ENCODE data around the gene BACH2. TPM values are rescaled to one million over a fixed set of nuclear protein-coding genes. Genes with fewer than 3 reads are reported as not detected.

Gene BACH2
- total RNA-seq, 1 donor, result 3.6 TPM

DNA sequence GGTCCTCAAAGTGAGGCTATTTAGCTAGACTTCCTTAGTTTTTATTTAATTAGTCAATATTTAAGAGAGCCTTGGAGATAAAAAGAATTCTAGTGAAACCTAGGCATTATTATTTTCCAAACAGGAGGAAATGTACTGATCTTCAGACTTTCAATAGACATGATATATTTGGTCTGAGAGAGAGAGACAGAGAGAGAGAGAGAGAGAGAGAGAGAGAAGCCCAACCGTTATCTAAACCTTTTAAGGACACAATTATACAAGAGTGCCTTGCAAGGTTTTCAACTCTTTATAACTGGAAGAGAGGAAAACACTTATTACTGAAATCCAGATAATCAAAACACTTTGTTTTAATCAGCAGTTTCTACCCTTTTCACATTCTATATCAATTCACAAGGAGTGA, 64.8 kb downstream of the BACH2 start:
- DNase-seq (ENCODE audit: insufficient read length, low spot score, missing footprints), result no peak
- Histone ChIP-seq H4K20me1 (ENCODE audit: insufficient read depth, low read length) (no peaks in the 10 kb centered on the region), H3K27me3 (ENCODE audit: insufficient read depth, low read length) (no peaks in the 10 kb centered on the region), H3K79me2 (ENCODE audit: insufficient read depth, low read length) (no peaks in the 10 kb centered on the region), H3K9me3 (ENCODE audit: low read depth, low read length) (no peaks in the 10 kb centered on the region), H3K27ac (ENCODE audit: low read depth, low read length) (no peak overlapping the region), H3K4me3 (ENCODE audit: insufficient read depth, low read length) (no peak overlapping the region), H3K36me3 (ENCODE audit: insufficient read depth, low read length) (no peaks in the 10 kb centered on the region), H2AFZ (ENCODE audit: low read length) (no peak overlapping the region), H3K4me1 (ENCODE audit: insufficient read depth, low read length) (no peaks in the 10 kb centered on the region), H3K4me2 (ENCODE audit: insufficient read depth, low read length) (no peak overlapping the region)
- TF ChIP-seq, protein P1, sequence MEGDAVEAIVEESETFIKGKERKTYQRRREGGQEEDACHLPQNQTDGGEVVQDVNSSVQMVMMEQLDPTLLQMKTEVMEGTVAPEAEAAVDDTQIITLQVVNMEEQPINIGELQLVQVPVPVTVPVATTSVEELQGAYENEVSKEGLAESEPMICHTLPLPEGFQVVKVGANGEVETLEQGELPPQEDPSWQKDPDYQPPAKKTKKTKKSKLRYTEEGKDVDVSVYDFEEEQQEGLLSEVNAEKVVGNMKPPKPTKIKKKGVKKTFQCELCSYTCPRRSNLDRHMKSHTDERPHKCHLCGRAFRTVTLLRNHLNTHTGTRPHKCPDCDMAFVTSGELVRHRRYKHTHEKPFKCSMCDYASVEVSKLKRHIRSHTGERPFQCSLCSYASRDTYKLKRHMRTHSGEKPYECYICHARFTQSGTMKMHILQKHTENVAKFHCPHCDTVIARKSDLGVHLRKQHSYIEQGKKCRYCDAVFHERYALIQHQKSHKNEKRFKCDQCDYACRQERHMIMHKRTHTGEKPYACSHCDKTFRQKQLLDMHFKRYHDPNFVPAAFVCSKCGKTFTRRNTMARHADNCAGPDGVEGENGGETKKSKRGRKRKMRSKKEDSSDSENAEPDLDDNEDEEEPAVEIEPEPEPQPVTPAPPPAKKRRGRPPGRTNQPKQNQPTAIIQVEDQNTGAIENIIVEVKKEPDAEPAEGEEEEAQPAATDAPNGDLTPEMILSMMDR (IDR thresholded peaks at IDR 0.05; ENCODE audit: extremely low read depth, low read depth, low read length), result no peak

DNA sequence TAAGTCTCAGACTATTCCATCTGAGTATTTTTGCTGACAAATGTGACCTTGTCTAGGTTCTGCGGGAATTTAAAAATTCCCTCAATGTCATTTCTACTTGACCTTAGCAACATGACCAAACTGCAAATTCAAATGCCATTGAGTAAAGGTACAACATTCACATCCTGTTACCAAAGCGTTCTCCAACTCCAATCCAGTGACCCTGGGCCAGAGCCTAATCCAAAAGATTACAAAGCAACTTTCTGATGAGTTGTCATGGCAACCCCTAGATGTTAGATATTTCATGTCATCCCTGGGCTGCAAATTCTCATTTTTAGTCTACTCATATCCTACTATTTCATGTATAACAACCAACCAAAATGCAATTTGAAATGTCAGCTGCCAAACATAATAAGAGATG, 65.3 kb downstream of the BACH2 start:
- Histone ChIP-seq H3K27me3 (ENCODE audit: insufficient read depth, low read length) (no peaks in the 10 kb centered on the region), H3K79me2 (ENCODE audit: insufficient read depth, low read length) (no peaks in the 10 kb centered on the region), H3K4me2 (ENCODE audit: insufficient read depth, low read length) (no peak overlapping the region), H3K4me1 (ENCODE audit: insufficient read depth, low read length) (no peaks in the 10 kb centered on the region), H2AFZ (ENCODE audit: low read length) (no peak overlapping the region), H3K4me3 (ENCODE audit: insufficient read depth, low read length) (no peak overlapping the region), H3K27ac (ENCODE audit: low read depth, low read length) (no peak overlapping the region), H3K36me3 (ENCODE audit: insufficient read depth, low read length) (no peaks in the 10 kb centered on the region), H3K9me3 (ENCODE audit: low read depth, low read length) (no peaks in the 10 kb centered on the region), H4K20me1 (ENCODE audit: insufficient read depth, low read length) (no peaks in the 10 kb centered on the region)
- DNase-seq (ENCODE audit: insufficient read length, low spot score, missing footprints), result no peak
- TF ChIP-seq, protein P1 (IDR thresholded peaks at IDR 0.05; ENCODE audit: extremely low read depth, low read depth, low read length), result no peak

DNA sequence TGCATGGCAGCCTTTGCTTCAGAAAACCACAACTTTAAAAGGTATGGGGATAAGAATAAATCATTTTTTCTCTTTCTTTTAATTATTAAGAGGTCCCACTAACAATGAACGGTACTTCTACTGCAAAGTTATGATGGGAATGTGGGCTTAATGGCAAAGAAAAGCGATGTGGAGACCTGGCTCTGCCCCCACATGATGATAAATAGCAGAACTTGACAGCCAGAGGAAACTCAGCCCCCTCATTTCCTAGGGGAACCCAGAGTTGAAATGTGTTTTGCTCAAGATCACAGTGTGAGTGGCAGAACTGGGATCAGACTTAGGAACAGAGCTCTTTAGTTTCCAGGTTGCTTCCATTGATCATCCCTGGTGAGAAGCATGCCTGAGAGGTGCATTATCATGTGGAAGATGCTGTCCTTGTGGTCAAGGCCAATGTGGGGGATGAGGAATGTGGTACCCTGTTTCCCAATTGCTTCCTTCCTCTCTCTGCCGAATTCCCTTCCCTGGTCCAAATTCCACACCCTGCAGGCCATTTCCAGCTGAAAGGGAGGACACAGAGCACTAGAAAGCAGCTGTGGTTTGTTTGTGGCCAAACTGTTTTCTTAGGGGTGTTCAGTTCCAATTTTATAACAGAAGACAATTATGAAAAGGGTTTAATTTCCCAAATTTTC, 66.0 kb downstream of the BACH2 start:
- Histone ChIP-seq H3K4me3 (ENCODE audit: insufficient read depth, low read length) (no peak overlapping the region), H3K27me3 (ENCODE audit: insufficient read depth, low read length) (no peaks in the 10 kb centered on the region), H4K20me1 (ENCODE audit: insufficient read depth, low read length) (no peaks in the 10 kb centered on the region), H3K27ac (ENCODE audit: low read depth, low read length) (no peak overlapping the region), H3K4me1 (ENCODE audit: insufficient read depth, low read length) (no peaks in the 10 kb centered on the region), H3K36me3 (ENCODE audit: insufficient read depth, low read length) (no peaks in the 10 kb centered on the region), H3K4me2 (ENCODE audit: insufficient read depth, low read length) (no peak overlapping the region), H3K79me2 (ENCODE audit: insufficient read depth, low read length) (no peaks in the 10 kb centered on the region), H2AFZ (ENCODE audit: low read length) (no peak overlapping the region), H3K9me3 (ENCODE audit: low read depth, low read length) (no peaks in the 10 kb centered on the region)
- no peak for DNase-seq (ENCODE audit: insufficient read length, low spot score, missing footprints)
- TF ChIP-seq, protein P1 (IDR thresholded peaks at IDR 0.05; ENCODE audit: extremely low read depth, low read depth, low read length), result no peak

GRCh38 chr6:90229331-90230010, 67.2 kb downstream of the BACH2 start:
- H3K4me1 ChIP-seq (ENCODE audit: insufficient read depth, low read length), result no peaks in the 10 kb centered on the region
- no peaks in the 10 kb centered on the region for H3K9me3 ChIP-seq (ENCODE audit: low read depth, low read length)
- no peak for DNase-seq (ENCODE audit: insufficient read length, low spot score, missing footprints)
- H3K4me2 ChIP-seq (ENCODE audit: insufficient read depth, low read length), result no peak overlapping the region
- TF ChIP-seq, protein P1 (IDR thresholded peaks at IDR 0.05; ENCODE audit: extremely low read depth, low read depth, low read length), result no peak
- no peak overlapping the region for H3K4me3 ChIP-seq (ENCODE audit: insufficient read depth, low read length)
- H3K27ac ChIP-seq (ENCODE audit: low read depth, low read length), result no peak overlapping the region
- H3K79me2 ChIP-seq (ENCODE audit: insufficient read depth, low read length), result no peaks in the 10 kb centered on the region
- H2AFZ ChIP-seq (ENCODE audit: low read length), result no peak overlapping the region
- H3K36me3 ChIP-seq (ENCODE audit: insufficient read depth, low read length), result no peaks in the 10 kb centered on the region
- no peaks in the 10 kb centered on the region for H4K20me1 ChIP-seq (ENCODE audit: insufficient read depth, low read length)
- no peaks in the 10 kb centered on the region for H3K27me3 ChIP-seq (ENCODE audit: insufficient read depth, low read length)
